A673 (cell line): Measurements from ENCODE around the gene FASN. TPM values are rescaled to one million over a fixed set of nuclear protein-coding genes. Genes with fewer than 3 reads are reported as not detected.

Experiments used
- BruUV-seq: library from RNA; stranded (reverse); fragments of 400-500 nt; replicated peaks from 2 replicates; lab custom pipeline; 2021; lab: Mats Ljungman, UMichigan
- CTCF ChIA-PET: fragments of 300-600 bp; sonication (Branson Sonifier 250); formaldehyde crosslinking; loops from one replicate; lab custom pipeline; 2022; ENCODE audit warnings: antibody characterized with exemption; lab: Charles Lee
- POLR2A ChIA-PET: fragments of 300-600 bp; sonication (Branson Sonifier 250); formaldehyde crosslinking; loops from one replicate; lab custom pipeline; 2022; ENCODE audit warnings: antibody characterized with exemption; ENCODE audit not compliant: low non-redundant PET; lab: Charles Lee
- DNase-seq: peaks from one replicate; pipeline ENCODE4 v3.0.0-alpha.2; 2015; ENCODE audit warnings: low spot score
- H3K27ac ChIP-seq: fragments of 200-600 bp; sonication (generic); 2 replicates; pipeline ENCODE4 v1.5.1; 2016; ENCODE audit warnings: mixed run types, low read depth, mild to moderate bottlenecking, mixed read lengths, antibody characterized with exemption, low read length; ENCODE audit not compliant: poor library complexity, severe bottlenecking
- H3K27me3 ChIP-seq: fragments of 200-600 bp; sonication (generic); replicated peaks from 2 replicates; pipeline ENCODE4 v1.6.1; 2017; ENCODE audit warnings: mixed run types, low read depth, mild to moderate bottlenecking, mixed read lengths, antibody characterized with exemption, low read length; ENCODE audit not compliant: insufficient read depth, poor library complexity
- H3K36me3 ChIP-seq: fragments of 200-600 bp; sonication (generic); 2 replicates; pipeline ENCODE4 v1.6.1; 2016; ENCODE audit warnings: mixed run types, mild to moderate bottlenecking, mixed read lengths, antibody characterized with exemption, low read length; ENCODE audit not compliant: insufficient read depth, poor library complexity, severe bottlenecking
- H3K4me1 ChIP-seq: fragments of 200-600 bp; sonication (generic); 2 replicates; pipeline ENCODE4 v1.6.1; 2017; ENCODE audit warnings: mixed run types, mild to moderate bottlenecking, mixed read lengths, antibody characterized with exemption, low read length; ENCODE audit not compliant: insufficient read depth, poor library complexity, severe bottlenecking
- H3K4me3 ChIP-seq: fragments of 200-600 bp; sonication (generic); 2 replicates; pipeline ENCODE4 v1.5.1; 2016; ENCODE audit warnings: low read depth, mixed run types, mild to moderate bottlenecking, mixed read lengths, low read length; ENCODE audit not compliant: poor library complexity, severe bottlenecking
- H3K9me3 ChIP-seq: fragments of 200-600 bp; sonication (generic); 2 replicates; pipeline ENCODE4 v1.6.1; 2016; ENCODE audit warnings: mixed run types, low read depth, mild to moderate bottlenecking, mixed read lengths, antibody characterized with exemption, low read length; ENCODE audit not compliant: poor library complexity, severe bottlenecking
- EZH2 ChIP-seq: fragments of 200-600 bp; sonication (generic); IDR thresholded peaks from 2 replicates; pipeline ENCODE4 v1.6.1; 2017; ENCODE audit warnings: borderline replicate concordance, low read depth, mild to moderate bottlenecking, mixed read lengths, antibody characterized with exemption, low read length; ENCODE audit not compliant: poor library complexity, severe bottlenecking
- intact Hi-C: fragments of 100-400 bp; cut with micrococcal nuclease; formaldehyde crosslinking; loops from one replicate; pipeline ENCODE4 v1.10.0; 2022; ENCODE audit not compliant: unreplicated experiment
- total RNA-seq: library from RNA; stranded (reverse); gene quantifications from 2 replicates; pipeline ENCODE4 v1.2.3, GENCODE V29; 2021
- TF ChIP-seq, protein P1 (sequence below): fragments of 300-800, 200-600 bp; sonication (generic); conservative IDR thresholded peaks from 2 replicates; pipeline ENCODE4 v1.5.1; 2017; ENCODE audit warnings: low read depth, mild to moderate bottlenecking, antibody characterized with exemption, low read length, moderate library complexity, mixed read lengths

The FASN gene
- total RNA-seq, 1 experiment from 2014 or later: 591 TPM

DNA sequence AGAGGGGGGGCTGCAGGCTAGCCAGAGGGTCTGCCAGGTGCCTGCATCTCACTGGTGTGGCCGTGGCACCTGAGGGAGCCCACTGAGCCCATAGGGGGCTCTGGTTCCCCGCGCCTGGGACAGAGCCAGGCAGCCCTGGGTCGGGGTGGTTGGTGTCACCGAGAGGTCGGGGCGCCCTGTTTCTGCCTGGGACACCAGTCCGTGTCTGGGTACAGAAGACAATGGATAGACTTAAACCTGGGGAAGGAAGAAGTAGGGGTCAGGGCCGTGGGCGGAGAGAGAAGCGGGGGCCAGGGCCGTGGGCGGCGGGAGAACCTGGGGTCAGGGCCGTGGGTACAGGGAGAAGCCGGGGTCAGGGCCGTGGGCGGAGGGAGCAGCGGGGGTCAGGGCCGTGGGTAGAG is 49.5 kb downstream of the FASN start:
- Histone ChIP-seq H3K36me3 (peaks cover 25% of the 10 kb centered on the region), H3K4me3 (no peak overlapping the region), H3K27ac (no peak overlapping the region), H3K4me1 (peaks cover 9% of the 10 kb centered on the region), H3K9me3 (no peaks in the 10 kb centered on the region), H3K27me3 (no peaks in the 10 kb centered on the region)
- no peak for DNase-seq
- ChIA-PET CTCF (no interaction called here), POLR2A (no interaction called here)
- TF ChIP-seq, protein P1, sequence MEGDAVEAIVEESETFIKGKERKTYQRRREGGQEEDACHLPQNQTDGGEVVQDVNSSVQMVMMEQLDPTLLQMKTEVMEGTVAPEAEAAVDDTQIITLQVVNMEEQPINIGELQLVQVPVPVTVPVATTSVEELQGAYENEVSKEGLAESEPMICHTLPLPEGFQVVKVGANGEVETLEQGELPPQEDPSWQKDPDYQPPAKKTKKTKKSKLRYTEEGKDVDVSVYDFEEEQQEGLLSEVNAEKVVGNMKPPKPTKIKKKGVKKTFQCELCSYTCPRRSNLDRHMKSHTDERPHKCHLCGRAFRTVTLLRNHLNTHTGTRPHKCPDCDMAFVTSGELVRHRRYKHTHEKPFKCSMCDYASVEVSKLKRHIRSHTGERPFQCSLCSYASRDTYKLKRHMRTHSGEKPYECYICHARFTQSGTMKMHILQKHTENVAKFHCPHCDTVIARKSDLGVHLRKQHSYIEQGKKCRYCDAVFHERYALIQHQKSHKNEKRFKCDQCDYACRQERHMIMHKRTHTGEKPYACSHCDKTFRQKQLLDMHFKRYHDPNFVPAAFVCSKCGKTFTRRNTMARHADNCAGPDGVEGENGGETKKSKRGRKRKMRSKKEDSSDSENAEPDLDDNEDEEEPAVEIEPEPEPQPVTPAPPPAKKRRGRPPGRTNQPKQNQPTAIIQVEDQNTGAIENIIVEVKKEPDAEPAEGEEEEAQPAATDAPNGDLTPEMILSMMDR: no peak
- no peak for TF ChIP-seq EZH2
- no TSS peak for BruUV-seq
- intact Hi-C loops: no loop called here

DNA sequence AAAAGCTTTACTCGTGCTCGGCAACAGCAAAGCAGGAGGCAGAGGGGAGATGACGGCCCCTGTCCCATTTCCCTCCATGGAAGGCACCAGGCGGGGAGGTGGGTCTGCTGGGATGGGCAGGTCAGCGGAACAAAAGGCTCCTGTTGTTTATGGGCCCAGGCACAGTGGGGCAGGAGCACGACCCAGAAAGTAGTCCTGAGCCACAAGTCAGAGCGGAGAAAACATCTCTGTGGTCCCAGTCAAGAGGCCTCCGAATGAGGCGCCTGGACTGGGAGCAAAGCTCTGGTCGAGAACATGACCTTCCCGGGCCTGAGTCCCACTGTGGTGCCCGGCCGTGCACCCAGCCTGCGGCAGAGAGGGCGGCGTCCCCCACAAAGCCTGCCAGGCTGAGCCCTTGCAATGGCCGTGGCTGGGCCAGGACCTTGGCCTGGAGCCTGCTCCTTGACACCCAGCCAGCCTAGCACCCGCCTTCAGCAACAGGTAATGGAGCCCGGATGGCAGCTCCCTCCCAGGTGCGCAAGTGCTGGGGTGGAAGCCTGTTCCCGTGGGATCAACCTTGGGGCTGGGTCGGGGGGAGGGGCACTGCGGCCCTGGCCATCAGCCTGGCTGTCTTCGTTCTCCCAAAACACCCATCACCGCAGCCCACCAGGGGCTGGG is 50.0 kb downstream of the FASN start:
- H3K27me3 ChIP-seq: no peaks in the 10 kb centered on the region
- H3K4me1 ChIP-seq: peaks cover 7% of the 10 kb centered on the region
- ChIA-PET POLR2A (no interaction called here), CTCF (no interaction called here)
- H3K27ac ChIP-seq: no peak overlapping the region
- intact Hi-C loops: no loop called here
- no TSS peak for BruUV-seq
- no peaks in the 10 kb centered on the region for H3K9me3 ChIP-seq
- TF ChIP-seq, protein P1: no peak
- no peak for TF ChIP-seq EZH2
- peaks cover 25% of the 10 kb centered on the region for H3K36me3 ChIP-seq
- no peak for DNase-seq
- H3K4me3 ChIP-seq: no peak overlapping the region

DNA sequence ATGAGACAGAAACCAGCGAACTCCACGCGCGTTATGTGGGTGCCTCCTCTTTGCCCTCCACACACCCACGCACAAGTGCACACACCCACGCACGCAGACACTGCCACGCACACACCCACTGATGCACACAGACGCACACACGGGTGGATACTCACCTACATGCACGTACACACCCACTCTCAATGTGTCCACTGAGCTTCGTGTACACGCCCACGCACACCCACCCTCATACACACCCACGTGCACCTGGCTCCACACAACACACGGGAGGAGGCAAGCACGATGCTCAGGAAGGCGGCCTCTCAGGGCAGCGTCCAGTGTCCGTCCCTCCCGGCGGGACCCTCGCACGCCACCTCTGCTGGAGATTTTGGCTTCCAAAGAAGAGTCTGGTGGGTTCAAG is 50.7 kb downstream of the FASN start:
- Histone ChIP-seq H3K36me3 (peaks cover 25% of the 10 kb centered on the region), H3K4me1 (peaks cover under 1% of the 10 kb centered on the region), H3K27me3 (no peaks in the 10 kb centered on the region), H3K27ac (no peak overlapping the region), H3K4me3 (no peak overlapping the region), H3K9me3 (no peaks in the 10 kb centered on the region)
- POLR2A ChIA-PET: no interaction called here
- intact Hi-C loops: no loop called here
- CTCF ChIA-PET: no interaction called here
- TF ChIP-seq EZH2: no peak
- TF ChIP-seq, protein P1: no peak
- BruUV-seq: no TSS peak
- no peak for DNase-seq
